Neural progenitor cell (in vitro differentiated cells): ENCODE measurements around the gene C18orf63.

Experiments used
- EZH2 ChIP-seq: fragments of 200-600 bp; sonication (generic); IDR thresholded peaks from 2 replicates; pipeline ENCODE4 v1.6.1; 2017; ENCODE audit warnings: antibody characterized with exemption, mild to moderate bottlenecking, moderate library complexity
- EZH2phosphoT487 ChIP-seq: fragments of 200-600 bp; sonication (generic); IDR thresholded peaks from 2 replicates; pipeline ENCODE4 v1.6.1; 2017; ENCODE audit warnings: antibody characterized with exemption
- TF ChIP-seq, protein P1 (sequence below): fragments of 200-600 bp; sonication (generic); IDR thresholded peaks from 2 replicates; pipeline ENCODE4 v1.5.1; 2017; ENCODE audit warnings: antibody characterized with exemption, mild to moderate bottlenecking

DNA sequence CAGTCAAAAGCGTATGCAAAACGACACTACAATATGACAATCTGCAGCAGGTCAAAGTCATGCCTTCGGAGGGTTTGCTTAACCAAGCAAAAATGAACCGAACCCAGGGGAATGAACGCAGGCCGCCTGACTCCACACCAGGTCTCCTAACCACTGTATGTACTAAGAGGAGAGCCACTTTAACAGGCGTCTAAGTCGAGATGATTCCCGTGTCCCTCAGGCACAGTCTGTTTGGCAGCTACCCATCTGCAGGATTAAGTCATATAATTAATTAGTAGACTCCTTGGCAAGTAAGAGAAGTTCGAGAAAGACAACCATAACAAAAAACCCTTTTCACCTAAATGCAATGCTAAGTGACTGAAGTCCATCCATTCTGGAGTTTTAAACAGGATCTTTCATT is 39.0 kb upstream of the C18orf63 start:
- TF ChIP-seq, protein P1, sequence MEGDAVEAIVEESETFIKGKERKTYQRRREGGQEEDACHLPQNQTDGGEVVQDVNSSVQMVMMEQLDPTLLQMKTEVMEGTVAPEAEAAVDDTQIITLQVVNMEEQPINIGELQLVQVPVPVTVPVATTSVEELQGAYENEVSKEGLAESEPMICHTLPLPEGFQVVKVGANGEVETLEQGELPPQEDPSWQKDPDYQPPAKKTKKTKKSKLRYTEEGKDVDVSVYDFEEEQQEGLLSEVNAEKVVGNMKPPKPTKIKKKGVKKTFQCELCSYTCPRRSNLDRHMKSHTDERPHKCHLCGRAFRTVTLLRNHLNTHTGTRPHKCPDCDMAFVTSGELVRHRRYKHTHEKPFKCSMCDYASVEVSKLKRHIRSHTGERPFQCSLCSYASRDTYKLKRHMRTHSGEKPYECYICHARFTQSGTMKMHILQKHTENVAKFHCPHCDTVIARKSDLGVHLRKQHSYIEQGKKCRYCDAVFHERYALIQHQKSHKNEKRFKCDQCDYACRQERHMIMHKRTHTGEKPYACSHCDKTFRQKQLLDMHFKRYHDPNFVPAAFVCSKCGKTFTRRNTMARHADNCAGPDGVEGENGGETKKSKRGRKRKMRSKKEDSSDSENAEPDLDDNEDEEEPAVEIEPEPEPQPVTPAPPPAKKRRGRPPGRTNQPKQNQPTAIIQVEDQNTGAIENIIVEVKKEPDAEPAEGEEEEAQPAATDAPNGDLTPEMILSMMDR = no peak
- no peak for TF ChIP-seq EZH2phosphoT487
- no peak for TF ChIP-seq EZH2
